K562 (cell line): ENCODE data around the gene ZFPM1. TPM values are rescaled to one million over a fixed set of nuclear protein-coding genes. Genes with fewer than 3 reads are reported as not detected.

ENCODE experiments used
- ATAC-seq: fragments of 200-7000 bp; cut with Tn5 transposase; 3 replicates; pipeline ENCODE4 v1.9.1; 2020; ENCODE audit warnings: moderate library complexity
- BruUV-seq: library from RNA; stranded (reverse); fragments of 400-500 nt; replicated peaks from 2 replicates; lab custom pipeline; 2021; lab: Mats Ljungman, UMichigan
- CTCF ChIA-PET: fragments of 300-600 bp; formaldehyde crosslinking; extraction: SDS; loops from one replicate; lab custom pipeline; 2021; ENCODE audit warnings: low intra/inter-chr PET ratio; lab: Yijun Ruan, JAX
- POLR2A ChIA-PET: fragments of 300-600, 350-650 bp; sonication (Branson Sonifier 250); formaldehyde crosslinking; extraction: SDS; loops from one replicate; lab custom pipeline; 2021; ENCODE audit warnings: antibody characterized with exemption, inconsistent platforms; lab: Yijun Ruan, JAX
- DNase-seq, 4 experiments: peaks; one replicate each; pipeline versions ENCODE4 v3.0.0 to v3.0.0-alpha.2; 2011 to 2018; ENCODE audit warnings: low spot score in 3 of 4, mixed read lengths in 3 of 4; ENCODE audit errors: extremely low read depth in 1 of 4
- FAIRE-seq: peaks from 2 replicates; lab custom pipeline; 2011; peaks lifted over from hg19 to GRCh38; lab: Jason Lieb, UNC
- H2AFZ ChIP-seq: 2 replicates; pipeline ENCODE4 v1.6.0; 2011; ENCODE audit warnings: low read depth, low read length, control low read depth, inconsistent platforms
- H3K27ac ChIP-seq: fragments of 200-600 bp; 3 replicates; pipeline ENCODE4 v1.8.0; 2011; ENCODE audit warnings: low read depth, mild to moderate bottlenecking, control low read depth, inconsistent platforms, low read length, moderate library complexity, mixed read lengths; ENCODE audit errors: extremely low read depth
- H3K27me3 ChIP-seq, 2 experiments: fragments of 300-600 bp in 1 of 2; 2 replicates in 1 of 2; 3 replicates in 1 of 2; pipeline versions ENCODE4 v1.6.0 to v1.8.0; 2011; ENCODE audit warnings: inconsistent platforms in 2 of 2, low read length in 2 of 2, mild to moderate bottlenecking in 1 of 2, mixed read lengths in 1 of 2, moderate library complexity in 1 of 2; ENCODE audit not compliant: control insufficient read depth in 2 of 2, insufficient read depth in 2 of 2
- H3K36me3 ChIP-seq: fragments of 300-600 bp; 3 replicates; pipeline ENCODE4 v1.8.0; 2011; ENCODE audit warnings: mild to moderate bottlenecking, low read length, inconsistent platforms; ENCODE audit not compliant: control insufficient read depth, insufficient read depth
- H3K4me1 ChIP-seq, 2 experiments: fragments of 200-600 bp in 1 of 2; replicated peaks in 1 of 2; 2 replicates in 1 of 2; 3 replicates in 1 of 2; pipeline versions ENCODE4 v1.5.1 to v1.8.0; 2011; ENCODE audit warnings: inconsistent platforms in 2 of 2, low read length in 2 of 2, mild to moderate bottlenecking in 1 of 2, mixed read lengths in 1 of 2, moderate library complexity in 1 of 2; ENCODE audit not compliant: control insufficient read depth in 2 of 2, insufficient read depth in 2 of 2
- H3K4me2 ChIP-seq: 2 replicates; pipeline ENCODE4 v1.6.1; 2011; ENCODE audit warnings: low read length, control low read depth, inconsistent platforms, mixed read lengths; ENCODE audit not compliant: insufficient read depth
- H3K4me3 ChIP-seq: fragments of 200-600 bp; sonication (generic), shearing (Covaris generic); 2 replicates; pipeline ENCODE4 v1.5.1; 2016; ENCODE audit warnings: control low read depth, inconsistent platforms
- H3K79me2 ChIP-seq: fragments of 200-600 bp; 3 replicates; pipeline ENCODE4 v1.8.0; 2011; ENCODE audit warnings: low read length, inconsistent platforms; ENCODE audit not compliant: control insufficient read depth, insufficient read depth
- H3K9ac ChIP-seq, 2 experiments: 2 replicates each; pipeline versions ENCODE4 v1.6.0 to v1.6.1; 2011; ENCODE audit warnings: low read depth in 2 of 2, low read length in 2 of 2, control low read depth in 1 of 2, inconsistent platforms in 1 of 2, mild to moderate bottlenecking in 1 of 2, mixed read lengths in 1 of 2; ENCODE audit not compliant: insufficient read depth in 1 of 2
- H3K9me1 ChIP-seq: one replicate; pipeline ENCODE4 v1.6.0; 2011; ENCODE audit warnings: inconsistent platforms, mild to moderate bottlenecking, low read length, moderate library complexity; ENCODE audit not compliant: control insufficient read depth, insufficient read depth
- H3K9me3 ChIP-seq: replicated peaks from 2 replicates; pipeline ENCODE4 v1.5.1; 2011; ENCODE audit warnings: low read depth, low read length, inconsistent platforms; ENCODE audit not compliant: control insufficient read depth, insufficient read depth
- H4K20me1 ChIP-seq: replicated peaks from 2 replicates; pipeline ENCODE4 v1.6.1; 2011; ENCODE audit warnings: low read length, inconsistent platforms, mixed read lengths; ENCODE audit not compliant: control insufficient read depth, insufficient read depth
- BMI1 ChIP-seq: fragments of 150-350 bp; IDR thresholded peaks from 2 replicates; pipeline ENCODE4 v1.6.1; 2014; ENCODE audit warnings: low read length
- CTBP1 ChIP-seq: fragments of 450-650 bp; IDR thresholded peaks from 2 replicates; pipeline ENCODE4 v1.6.1; 2016; ENCODE audit warnings: borderline replicate concordance
- CTCF ChIP-seq, 3 experiments: IDR thresholded peaks in 2 of 3; conservative IDR thresholded peaks in 1 of 3; 2 replicates each; pipeline ENCODE4 v1.5.1; 2011 to 2012; ENCODE audit warnings: low read length in 3 of 3, mild to moderate bottlenecking in 3 of 3, control low read depth in 2 of 3, improper control_type of control experiment in 1 of 3, inconsistent platforms in 1 of 3, low read depth in 1 of 3, mixed read lengths in 1 of 3, moderate library complexity in 1 of 3; ENCODE audit not compliant: insufficient read depth in 2 of 3
- DACH1 ChIP-seq: fragments of 450-650 bp; IDR thresholded peaks from 2 replicates; pipeline ENCODE4 v1.6.1; 2018; ENCODE audit not compliant: partially characterized antibody
- GTF2F1 ChIP-seq: IDR thresholded peaks from 2 replicates; pipeline ENCODE4 v1.6.1; 2011; ENCODE audit warnings: low read depth, low read length, improper control_type of control experiment
- JUNB ChIP-seq: fragments of 450-650 bp; formaldehyde crosslinking; conservative IDR thresholded peaks from 2 replicates; pipeline ENCODE4 v1.4.0; 2020; ENCODE audit warnings: mild to moderate bottlenecking
- NR4A1 ChIP-seq, 2 experiments: fragments of 250-450 bp in 1 of 2; fragments of 450-650 bp in 1 of 2; sonication (Bioruptor Pico) in 1 of 2; IDR thresholded peaks; 2 replicates each; pipeline versions ENCODE4 v1.4.0 to v1.6.1; 2016 to 2020; ENCODE audit warnings: mild to moderate bottlenecking in 2 of 2, missing compliant biosample characterization in 1 of 2, missing genetic modification characterization in 1 of 2, moderate library complexity in 1 of 2
- PURB ChIP-seq: sonication (generic); formaldehyde crosslinking; IDR thresholded peaks from 2 replicates; pipeline ENCODE4 v1.9.0; 2021; ENCODE audit warnings: low read depth, mild to moderate bottlenecking, missing genetic modification reagents
- SAFB ChIP-seq: fragments of 200-400 bp; formaldehyde crosslinking; IDR thresholded peaks from 2 replicates; pipeline ENCODE4 v1.6.1; 2017; ENCODE audit warnings: low read depth, low read length, borderline replicate concordance
- THAP12 ChIP-seq: fragments of 250-450 bp; sonication (Bioruptor Pico); IDR thresholded peaks from 2 replicates; pipeline ENCODE4 v1.9.0; 2021; ENCODE audit warnings: mild to moderate bottlenecking, inconsistent platforms
- TRIM28 ChIP-seq: fragments of 450-650 bp; IDR thresholded peaks from 2 replicates; pipeline ENCODE4 v1.6.1; 2017
- YY1 ChIP-seq, 3 experiments: IDR thresholded peaks; 2 replicates each; pipeline ENCODE4 v1.6.1; 2011; ENCODE audit warnings: low read length in 2 of 3, mild to moderate bottlenecking in 2 of 3, moderate library complexity in 2 of 3, borderline replicate concordance in 1 of 3, control low read depth in 1 of 3, low read depth in 1 of 3; ENCODE audit not compliant: insufficient read depth in 3 of 3, insufficient replicate concordance in 2 of 3, control insufficient read depth in 1 of 3, insufficient read length in 1 of 3; ENCODE audit errors: extremely low read depth in 1 of 3
- ZEB2 ChIP-seq: fragments of 450-650 bp; IDR thresholded peaks from 2 replicates; pipeline ENCODE4 v1.6.1; 2016
- ZNF511 ChIP-seq: sonication (generic); formaldehyde crosslinking; IDR thresholded peaks from 2 replicates; pipeline ENCODE4 v1.8.0; 2022; ENCODE audit warnings: mild to moderate bottlenecking, missing genetic modification reagents
- ZNF778 ChIP-seq: fragments of 450-650 bp; formaldehyde crosslinking; IDR thresholded peaks from 2 replicates; pipeline ENCODE4 v1.4.0; 2020; ENCODE audit warnings: mild to moderate bottlenecking, moderate library complexity
- WGBS: fragments of 100-300 bp; shearing (Covaris generic); methylation state at CpG from one replicate; pipeline ENCODE4 v1.1.6; 2016; ENCODE audit warnings: low coverage, mixed read lengths; ENCODE audit not compliant: insufficient coverage; ENCODE audit errors: missing lambda C conversion rate; 5-methylcytosine and 5-hydroxymethylcytosine counted together
- in situ Hi-C: fragments of 300-500 bp; cut with MboI; formaldehyde crosslinking; loops from 4 replicates; pipeline ENCODE4 v1.15.0; 2018; ENCODE audit warnings: inconsistent platforms, mixed read lengths
- intact Hi-C: fragments of 100-400 bp; cut with micrococcal nuclease; formaldehyde crosslinking; loops from 2 replicates; pipeline ENCODE4 v1.14.2; 2022
- polyA plus RNA-seq, 8 experiments: library from polyadenylated mRNA; depleted of rRNA in 4 of 8; stranded (reverse) in 5 of 8; unstranded in 3 of 8; fragments of >200 nt; fragmentation: Nextera tagmentation in 2 of 8; fragmentation: Illumina TruSeq in 1 of 8; extraction: Ambion mirVana in 2 of 8; extraction: Trizol in 1 of 8; gene quantifications; 2 replicates each; pipeline versions ENCODE4 v1.2.1 to v1.2.3, GENCODE V29; 2011 to 2014; ENCODE audit warnings: inconsistent platforms in 1 of 8, missing spikeins in 1 of 8
- total RNA-seq, 7 experiments: library from RNA; depleted of rRNA in 6 of 7; stranded (reverse); fragments of >200 nt in 6 of 7; fragmentation: Illumina TruSeq in 2 of 7; extraction: Trizol in 2 of 7; gene quantifications; 2 replicates each; pipeline versions ENCODE4 v1.2.1 to v1.2.3, GENCODE V29; 2011 to 2021; ENCODE audit warnings: low replicate concordance in 1 of 7

The ZFPM1 gene
- total and polyA plus RNA-seq, 9 of the 15 experiments (the other 6 are each of a cell fraction or from before 2014, with no cell fraction given), result 0.03 to 35.9 (median 1.4) TPM

GRCh38 chr16:88442727-88443576 lies 10.1 kb upstream of the ZFPM1 start:
- Histone ChIP-seq H3K4me2 (no peak overlapping the region), H3K4me1 (peaks cover 3 to 86% of the 10 kb centered on the region in 2 experiments; a peak in 4 of 5 replicates), H3K9me3 (no peaks in the 10 kb centered on the region), H4K20me1 (no peaks in the 10 kb centered on the region; the same call in 1 of the 2 replicates), H3K36me3 (no peaks in the 10 kb centered on the region), H3K27ac (no peak overlapping the region), H3K27me3 (peaks cover 0 to 19% of the 10 kb centered on the region in 2 experiments; a peak in 2 of 5 replicates), H3K9me1 (no peaks in the 10 kb centered on the region), H2AFZ (no peak overlapping the region), H3K4me3 (no peak overlapping the region), H3K79me2 (no peaks in the 10 kb centered on the region), H3K9ac (peak overlapping the region in 1 of 2 experiments; percentile 18; a peak in 2 of 4 replicates)
- intact Hi-C loops, result loop anchor here (1.0 kb wide), 1 partner anchor 84 kb away; no protein-coding TSS in a partner anchor
- 11% methylated on average over 39 of the region's 40 CpGs for WGBS
- DNase-seq, result peak; percentile 85 to 93 (median 91)
- ATAC-seq, result peak; percentile 98
- CTCF ChIA-PET, result interaction anchor here (0.6 to 4.9 kb wide), 5 partner anchors 9 to 123 kb away, joined by 3 to 108 read pairs (median 4); no protein-coding TSS in a partner anchor
- POLR2A ChIA-PET, result interaction anchor here (0.6 kb wide), 1 partner anchor 718 kb away, joined by 4 read pairs; no protein-coding TSS in a partner anchor
- BruUV-seq, result no TSS peak
- in situ Hi-C loops, result loop anchor here (10.0 kb wide), 1 partner anchor 82 kb away; no protein-coding TSS in a partner anchor
- peak; percentile 77 for FAIRE-seq
- TF ChIP-seq ZEB2 (peak; percentile 77; the same call in 1 of the 2 replicates), DACH1 (peak; percentile 20), JUNB (0 out of 2 replicates have a peak, but pooled peaks have one; percentile 43), NR4A1 (CRISPR knock-in tag; IDR thresholded peaks at IDR 0.05) (no peak), NR4A1 (tag; IDR thresholded peaks at IDR 0.05) (0 out of 2 replicates have a peak, but pooled peaks have one; percentile 37), CTCF (IDR thresholded peaks at IDR 0.05 in 2 of 3, conservative IDR thresholded peaks at IDR 0.05 in 1 of 3; ENCODE audit: insufficient read depth in 2 of 3, low read depth in 1 of 3, low read length in 3 of 3) (peak; percentile 91 to 97 (median 95)), BMI1 (no peak), PURB (CRISPR knock-in tag) (no peak), SAFB (no peak), TRIM28 (no peak), ZNF778 (CRISPR knock-in tag) (no peak), YY1 (IDR thresholded peaks at IDR 0.05; ENCODE audit: borderline replicate concordance in 1 of 3, control insufficient read depth in 1 of 3, extremely low read depth in 1 of 3, insufficient read depth in 3 of 3, insufficient read length in 1 of 3, insufficient replicate concordance in 2 of 3, low read depth in 1 of 3, low read length in 2 of 3) (peak in 1 of 3 experiments; percentile 46), GTF2F1 (no peak), ZNF511 (CRISPR knock-in tag) (peak; percentile 30; the same call in 1 of the 2 replicates), CTBP1 (peak; percentile 76; the same call in 1 of the 2 replicates), THAP12 (no peak)
